ENCODE data around the gene ATAD3B.

DNA sequence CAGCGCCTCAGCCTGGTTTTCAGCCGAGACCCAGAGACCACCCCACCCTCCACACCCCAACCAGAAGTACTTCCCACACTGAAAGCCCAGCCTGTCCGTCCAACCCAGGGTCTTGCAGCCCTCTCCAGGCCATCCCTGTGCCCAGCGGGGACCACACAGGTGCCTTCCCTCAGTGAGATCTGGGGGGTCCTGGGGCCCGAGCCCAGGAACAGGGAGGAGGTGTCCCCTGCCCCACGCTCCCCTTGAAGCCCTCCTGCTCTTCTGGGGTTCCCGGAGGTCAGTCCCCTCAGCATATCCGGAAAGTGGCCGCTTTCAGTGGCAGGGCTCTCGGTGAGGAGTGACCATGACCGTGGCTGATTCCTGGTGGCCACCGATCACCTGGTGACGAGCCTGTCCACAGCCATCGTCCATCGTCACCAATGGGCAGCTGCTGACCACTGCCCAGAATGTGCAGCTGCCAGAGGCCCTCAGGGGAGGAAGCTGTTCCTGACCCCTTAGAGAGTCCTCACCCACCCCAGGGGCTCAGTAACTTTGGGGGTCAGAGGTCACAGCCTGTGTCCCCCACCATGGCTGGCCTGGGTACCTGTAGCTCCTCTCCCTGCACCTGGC lies 65.5 kb downstream of the ATAD3B start:
- TF ChIP-seq, protein P1, sequence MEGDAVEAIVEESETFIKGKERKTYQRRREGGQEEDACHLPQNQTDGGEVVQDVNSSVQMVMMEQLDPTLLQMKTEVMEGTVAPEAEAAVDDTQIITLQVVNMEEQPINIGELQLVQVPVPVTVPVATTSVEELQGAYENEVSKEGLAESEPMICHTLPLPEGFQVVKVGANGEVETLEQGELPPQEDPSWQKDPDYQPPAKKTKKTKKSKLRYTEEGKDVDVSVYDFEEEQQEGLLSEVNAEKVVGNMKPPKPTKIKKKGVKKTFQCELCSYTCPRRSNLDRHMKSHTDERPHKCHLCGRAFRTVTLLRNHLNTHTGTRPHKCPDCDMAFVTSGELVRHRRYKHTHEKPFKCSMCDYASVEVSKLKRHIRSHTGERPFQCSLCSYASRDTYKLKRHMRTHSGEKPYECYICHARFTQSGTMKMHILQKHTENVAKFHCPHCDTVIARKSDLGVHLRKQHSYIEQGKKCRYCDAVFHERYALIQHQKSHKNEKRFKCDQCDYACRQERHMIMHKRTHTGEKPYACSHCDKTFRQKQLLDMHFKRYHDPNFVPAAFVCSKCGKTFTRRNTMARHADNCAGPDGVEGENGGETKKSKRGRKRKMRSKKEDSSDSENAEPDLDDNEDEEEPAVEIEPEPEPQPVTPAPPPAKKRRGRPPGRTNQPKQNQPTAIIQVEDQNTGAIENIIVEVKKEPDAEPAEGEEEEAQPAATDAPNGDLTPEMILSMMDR (IDR thresholded peaks at IDR 0.05): no peak
- no peak for TF ChIP-seq POLR2A (IDR thresholded peaks at IDR 0.05)
